Raji (cell line): ENCODE results near the gene GAREM2.

Source experiments
- POLR2A ChIP-seq: IDR thresholded peaks from 2 replicates; pipeline ENCODE4 v1.6.1; 2011; ENCODE audit warnings: low read depth, low read length, control low read depth; ENCODE audit not compliant: insufficient read depth

GAREM2 gene

GRCh38 chr2:26164231-26164630, 8.7 kb upstream of the GAREM2 start:
- no peak for TF ChIP-seq POLR2A

GRCh38 chr2:26164641-26165211, 8.2 kb upstream of the GAREM2 start:
- TF ChIP-seq POLR2A, result no peak

- no peak for TF ChIP-seq POLR2A
Observed at GRCh38 chr2:26165403-26165802, 7.5 kb upstream of the GAREM2 start.

- no peak for TF ChIP-seq POLR2A
Observed at GRCh38 chr2:26168785-26169184, 4.1 kb upstream of the GAREM2 start.

- no peak for TF ChIP-seq POLR2A
Observed at GRCh38 chr2:26169226-26169625, 3.7 kb upstream of the GAREM2 start.

GRCh38 chr2:26169681-26170414, 3.0 kb upstream of the GAREM2 start:
- TF ChIP-seq POLR2A, result no peak

- TF ChIP-seq POLR2A, result no peak
Observed at GRCh38 chr2:26170795-26171194, 2.1 kb upstream of the GAREM2 start.

- no peak for TF ChIP-seq POLR2A
Observed at GRCh38 chr2:26172189-26172870, 558 bp upstream of the GAREM2 start.

GRCh38 chr2:26173776-26174482, 1.0 kb downstream of the GAREM2 start:
- no peak for TF ChIP-seq POLR2A

- no peak for TF ChIP-seq POLR2A
Observed at GRCh38 chr2:26174691-26175465, 2.0 kb downstream of the GAREM2 start.

- no peak for TF ChIP-seq POLR2A
Observed at GRCh38 chr2:26175466-26176278, 2.8 kb downstream of the GAREM2 start.

- TF ChIP-seq POLR2A, result no peak
Observed at GRCh38 chr2:26176279-26176615, 3.4 kb downstream of the GAREM2 start.

- no peak for TF ChIP-seq POLR2A
Observed at GRCh38 chr2:26177122-26177521, 4.2 kb downstream of the GAREM2 start.

- no peak for TF ChIP-seq POLR2A
Observed at GRCh38 chr2:26178246-26178645, 5.4 kb downstream of the GAREM2 start.
